Mucosa of rectum (tissue), 2 donors: Measurements from ENCODE around the gene F8.
"Not testable (repeated sequence)": the region's sequence is repeated elsewhere in the genome, so short reads cannot be mapped to it uniquely, and the experiment has no call there.

Experiments used
- H3K27ac ChIP-seq, 2 donors: one replicate each; pipeline ENCODE4 v1.7.0; 2013; ENCODE audit warnings: inconsistent platforms in 2 of 2, low read depth in 2 of 2, low read length in 2 of 2
- H3K27me3 ChIP-seq, 2 donors: one replicate each; pipeline ENCODE4 v1.7.0; 2013; ENCODE audit warnings: low read length in 2 of 2; ENCODE audit not compliant: control insufficient read depth in 2 of 2, insufficient read depth in 2 of 2
- H3K36me3 ChIP-seq, 2 donors: one replicate each; pipeline ENCODE4 v1.7.0; 2013; ENCODE audit warnings: low read length in 2 of 2; ENCODE audit not compliant: control insufficient read depth in 2 of 2, insufficient read depth in 2 of 2
- H3K4me1 ChIP-seq, 2 donors: one replicate each; pipeline ENCODE4 v1.7.0; 2013; ENCODE audit warnings: low read length in 2 of 2, mild to moderate bottlenecking in 1 of 2; ENCODE audit not compliant: control insufficient read depth in 2 of 2, insufficient read depth in 2 of 2
- H3K4me3 ChIP-seq, 2 donors: one replicate each; pipeline ENCODE4 v1.7.0; 2013; ENCODE audit warnings: low read length in 2 of 2
- H3K9ac ChIP-seq, 2 donors: one replicate each; pipeline ENCODE4 v1.7.0; 2013; ENCODE audit warnings: low read length in 2 of 2, low read depth in 1 of 2, mild to moderate bottlenecking in 1 of 2
- H3K9me3 ChIP-seq, 2 donors: one replicate each; pipeline ENCODE4 v1.7.0; 2013; ENCODE audit warnings: low read length in 2 of 2; ENCODE audit not compliant: control insufficient read depth in 2 of 2
- donor health status: healthy.
- donor health status: Normal muscosa, but diverticular disease.

The F8 gene

DNA sequence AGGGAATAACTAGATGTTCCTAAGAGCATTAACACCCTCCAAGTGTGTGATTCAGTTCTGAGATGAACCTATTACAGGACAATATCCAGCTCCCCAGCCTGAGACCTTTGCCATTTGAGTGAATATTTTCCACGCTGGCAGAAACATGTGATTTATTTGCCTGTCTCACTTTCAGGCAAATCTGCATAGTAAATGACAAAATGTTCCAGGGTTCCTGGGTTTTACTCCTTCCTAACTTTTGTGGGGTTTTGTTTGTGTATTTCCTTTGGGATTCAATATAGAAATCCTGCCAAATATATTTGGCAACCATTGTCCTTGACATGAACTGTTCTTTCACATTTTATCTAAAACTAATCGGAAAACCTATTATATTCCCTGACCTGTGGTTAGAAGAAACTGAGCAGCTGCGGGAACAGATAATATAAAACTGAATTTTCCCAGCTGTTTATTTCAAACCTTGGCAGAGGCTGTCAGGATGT, 12.5 kb downstream of the F8 start:
- Histone ChIP-seq H3K27ac (no peak overlapping the region), H3K4me3 (no peak overlapping the region), H3K9me3 (no peaks in the 10 kb centered on the region), H3K27me3 (no peaks in the 10 kb centered on the region), H3K36me3 (no peaks in the 10 kb centered on the region), H3K4me1 (no peaks in the 10 kb centered on the region), H3K9ac (no peak overlapping the region)

DNA sequence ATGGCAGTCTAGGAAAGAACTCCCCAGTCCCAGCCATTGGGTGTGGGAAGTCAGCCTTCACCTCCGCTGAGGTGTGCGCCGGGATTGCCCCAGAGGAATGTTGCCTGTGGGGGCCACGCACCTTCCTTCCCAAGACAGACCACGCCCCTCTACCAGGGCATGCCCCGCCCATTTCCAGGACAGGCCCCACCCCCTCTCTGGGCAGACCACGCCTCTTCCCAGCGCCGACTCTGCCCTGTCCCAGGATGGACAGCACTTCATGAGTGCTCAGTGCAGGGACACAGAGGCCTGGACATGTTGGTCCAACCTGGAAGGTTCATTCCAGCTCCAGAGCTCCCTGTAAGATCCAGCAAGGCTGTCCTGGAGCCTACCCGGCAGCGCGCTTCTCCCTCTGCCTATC, 13.9 kb downstream of the F8 start:
- H3K4me1 ChIP-seq, H3K27ac ChIP-seq, H3K9ac ChIP-seq, H3K36me3 ChIP-seq, H3K27me3 ChIP-seq, H3K4me3 ChIP-seq, H3K9me3 ChIP-seq: not testable (repeated sequence)

DNA sequence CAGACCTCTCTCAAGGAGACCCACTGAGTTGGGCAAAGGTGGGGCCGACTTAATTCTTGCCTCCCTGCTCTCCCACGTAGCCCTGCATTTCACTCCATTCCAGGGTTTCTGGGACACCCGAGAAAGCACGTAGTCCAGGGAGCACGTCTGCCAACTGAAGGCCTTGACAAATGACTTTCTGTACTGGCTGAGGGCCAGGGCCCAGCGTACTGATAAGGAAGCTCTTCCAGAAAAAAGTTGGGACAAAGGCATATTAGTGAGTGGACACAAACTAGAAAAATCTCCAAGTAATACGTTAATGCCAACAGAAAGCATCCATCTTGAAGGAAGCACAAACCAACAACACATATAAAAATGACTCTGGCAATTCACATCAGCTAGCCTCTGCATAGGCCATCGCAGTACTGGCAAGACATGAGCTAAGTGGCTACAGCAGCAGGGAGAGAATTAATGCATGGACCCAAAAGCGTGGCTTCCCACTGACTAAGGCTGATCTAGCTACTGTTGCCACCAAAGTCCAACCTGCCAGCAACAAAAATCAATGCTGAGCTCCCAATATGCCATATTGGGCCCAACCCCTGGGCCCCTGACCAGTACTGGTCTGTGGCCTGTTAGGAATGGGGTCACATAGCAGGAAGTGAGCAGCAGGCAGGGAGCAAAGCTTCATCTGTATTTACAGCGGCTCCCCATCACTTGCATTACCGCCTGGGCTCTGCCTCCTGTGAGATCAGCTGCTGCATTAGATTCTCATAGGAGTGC, 15.4 kb downstream of the F8 start:
- H3K27ac ChIP-seq, H3K4me1 ChIP-seq: not testable (repeated sequence)

DNA sequence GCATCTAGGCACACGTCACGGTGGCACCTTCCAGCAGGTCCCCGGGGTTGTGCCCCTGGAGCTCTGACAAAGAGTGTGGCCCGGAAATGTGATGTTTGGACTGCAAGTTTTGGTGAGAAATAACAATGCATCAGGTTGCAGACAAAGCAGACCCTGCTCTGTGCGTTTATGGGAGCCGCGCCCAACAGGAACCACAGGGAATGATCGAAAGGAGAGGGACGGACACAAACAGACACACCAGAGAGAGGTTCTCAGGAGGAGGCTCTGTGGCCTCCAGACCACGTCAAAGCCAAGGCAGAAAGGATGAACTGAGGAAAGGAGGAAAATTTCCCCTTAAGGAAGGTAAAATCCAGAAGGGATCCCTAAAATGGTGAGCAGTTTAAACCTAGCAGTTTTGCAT, 16.1 kb downstream of the F8 start:
- not testable (repeated sequence) for H3K27ac ChIP-seq, H3K9me3 ChIP-seq, H3K36me3 ChIP-seq

More for the DNA sequence above, 15.4 kb downstream of the F8 start:
- not testable (repeated sequence) for H3K9ac ChIP-seq, H3K4me3 ChIP-seq, H3K36me3 ChIP-seq, H3K9me3 ChIP-seq, H3K27me3 ChIP-seq

DNA sequence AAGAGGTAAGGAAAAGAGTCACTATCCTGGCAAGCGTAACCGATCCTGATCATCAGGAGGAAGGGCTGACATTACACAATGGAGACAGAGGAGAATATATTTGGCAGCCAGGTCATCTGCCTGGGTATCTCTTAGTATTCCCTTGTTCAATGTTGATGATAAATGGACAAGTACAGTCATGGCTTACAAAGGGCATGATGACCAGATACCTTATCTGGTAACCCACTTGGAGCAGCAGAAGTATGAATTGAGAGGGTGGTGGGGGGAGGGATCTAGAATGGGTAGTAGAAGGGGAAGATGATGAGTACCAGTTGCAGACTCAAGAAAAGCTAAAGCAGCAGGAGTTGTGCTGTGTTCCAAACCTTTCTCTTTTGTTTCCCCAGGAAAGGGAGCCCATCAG, 17.3 kb downstream of the F8 start:
- no peak overlapping the region for H3K27ac ChIP-seq
- H3K27me3 ChIP-seq: no peaks in the 10 kb centered on the region
- H3K9ac ChIP-seq: no peak overlapping the region
- H3K9me3 ChIP-seq: no peaks in the 10 kb centered on the region
- no peak overlapping the region for H3K4me3 ChIP-seq
- no peaks in the 10 kb centered on the region for H3K36me3 ChIP-seq
- no peaks in the 10 kb centered on the region for H3K4me1 ChIP-seq

More for the DNA sequence above, 16.1 kb downstream of the F8 start:
- H3K27me3 ChIP-seq, H3K4me1 ChIP-seq, H3K9ac ChIP-seq, H3K4me3 ChIP-seq: not testable (repeated sequence)

DNA sequence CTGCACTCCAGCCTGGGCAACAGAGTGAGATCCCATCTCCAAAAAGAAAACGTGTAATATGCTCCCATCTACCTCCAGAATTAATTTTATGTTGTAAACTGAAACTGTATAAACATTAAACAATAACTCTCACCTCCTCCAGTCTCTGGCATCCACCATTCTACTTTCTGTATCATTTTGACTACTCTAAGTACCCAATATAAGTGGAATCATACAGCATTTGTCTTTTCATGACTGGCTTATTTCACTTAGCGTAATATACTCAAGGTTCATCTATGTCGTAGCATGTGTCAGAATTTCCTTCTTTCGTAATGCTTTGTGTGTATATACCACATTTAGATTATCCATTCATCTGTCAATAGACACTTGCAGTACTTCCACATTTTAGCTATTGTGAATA, 20.6 kb downstream of the F8 start:
- no peak overlapping the region for H3K27ac ChIP-seq
- no peak overlapping the region for H3K9ac ChIP-seq
- no peak overlapping the region for H3K4me3 ChIP-seq
- H3K27me3 ChIP-seq: no peaks in the 10 kb centered on the region
- H3K36me3 ChIP-seq: no peaks in the 10 kb centered on the region
- no peaks in the 10 kb centered on the region for H3K4me1 ChIP-seq
- no peaks in the 10 kb centered on the region for H3K9me3 ChIP-seq

DNA sequence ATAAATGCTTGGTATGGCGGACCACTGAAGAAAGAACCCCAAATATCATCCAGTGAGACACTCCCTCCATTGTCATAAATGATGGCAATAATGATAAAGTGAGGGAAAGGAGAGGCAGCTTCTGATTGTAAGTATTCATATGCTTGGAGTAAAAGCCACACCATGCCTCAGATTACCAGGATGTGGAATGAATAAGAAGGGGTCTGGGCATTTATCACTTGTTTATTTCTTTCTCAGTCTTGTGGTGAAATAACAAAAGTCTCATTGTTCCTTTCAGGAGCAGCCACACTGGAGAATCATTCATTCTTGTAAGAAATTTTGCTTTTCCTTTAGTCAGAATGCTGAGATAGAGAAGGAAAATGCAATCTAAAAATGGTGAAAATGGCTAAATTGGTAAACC, 21.7 kb downstream of the F8 start:
- no peak overlapping the region for H3K9ac ChIP-seq
- no peak overlapping the region for H3K4me3 ChIP-seq
- no peak overlapping the region for H3K27ac ChIP-seq
- no peaks in the 10 kb centered on the region for H3K4me1 ChIP-seq
- H3K36me3 ChIP-seq: no peaks in the 10 kb centered on the region
- H3K9me3 ChIP-seq: no peaks in the 10 kb centered on the region
- H3K27me3 ChIP-seq: no peaks in the 10 kb centered on the region

DNA sequence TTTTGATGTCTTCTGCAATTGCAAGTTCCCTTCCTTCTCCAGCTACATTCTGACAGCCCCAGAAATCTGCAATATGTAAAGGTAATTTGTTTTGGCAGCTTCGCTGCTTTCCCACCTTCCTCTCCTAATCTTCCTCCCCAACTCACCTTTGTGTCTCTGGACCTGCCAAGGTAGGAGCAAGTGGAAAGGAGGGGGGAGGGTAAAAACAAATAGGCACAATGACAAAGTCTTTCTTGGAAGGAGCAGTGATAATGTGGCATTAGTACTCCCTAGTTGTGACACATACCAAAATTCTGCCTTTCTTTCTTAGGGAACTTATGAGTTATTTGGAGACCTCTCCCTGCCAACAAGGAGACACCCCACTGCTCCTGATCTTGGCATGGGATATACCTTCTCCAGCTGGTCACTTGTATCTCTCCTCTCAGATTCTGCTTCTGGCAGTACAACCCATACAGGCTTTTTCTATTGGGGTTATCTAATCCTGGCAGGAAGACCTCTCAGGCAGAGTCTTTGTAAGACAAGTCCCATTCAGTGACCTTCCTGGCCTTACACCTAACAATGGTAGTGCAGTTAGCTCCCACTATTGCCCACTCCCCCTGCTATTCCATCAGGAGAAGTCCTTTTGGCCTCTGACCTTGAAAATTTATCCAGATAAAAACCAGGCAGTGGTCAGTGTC, 24.2 kb downstream of the F8 start:
- no peak overlapping the region for H3K27ac ChIP-seq
- H3K4me1 ChIP-seq: no peaks in the 10 kb centered on the region
- no peak overlapping the region for H3K9ac ChIP-seq
- no peaks in the 10 kb centered on the region for H3K9me3 ChIP-seq
- no peaks in the 10 kb centered on the region for H3K36me3 ChIP-seq
- H3K27me3 ChIP-seq: no peaks in the 10 kb centered on the region
- no peak overlapping the region for H3K4me3 ChIP-seq

DNA sequence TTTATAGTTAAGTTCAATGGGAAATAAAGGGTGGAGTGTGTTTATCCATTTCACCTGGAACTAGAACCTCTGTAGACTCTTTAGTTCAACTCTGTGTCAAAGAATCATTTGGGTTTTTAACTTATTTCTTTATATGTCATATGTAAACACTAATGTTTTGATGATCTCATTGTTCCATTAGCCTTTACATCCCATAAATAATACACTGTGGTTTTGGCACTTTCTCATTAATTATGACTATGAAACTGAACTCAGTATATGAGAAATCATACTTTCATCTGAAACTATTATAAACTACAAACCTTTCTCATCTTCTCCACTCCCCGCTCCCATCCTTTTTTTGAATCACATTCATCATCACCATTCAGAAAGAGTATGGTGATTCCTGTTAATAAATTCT, 31.0 kb downstream of the F8 start:
- no peaks in the 10 kb centered on the region for H3K4me1 ChIP-seq
- H3K9me3 ChIP-seq: no peaks in the 10 kb centered on the region
- no peak overlapping the region for H3K4me3 ChIP-seq
- H3K27me3 ChIP-seq: no peaks in the 10 kb centered on the region
- no peaks in the 10 kb centered on the region for H3K36me3 ChIP-seq
- no peak overlapping the region for H3K9ac ChIP-seq
- H3K27ac ChIP-seq: no peak overlapping the region

DNA sequence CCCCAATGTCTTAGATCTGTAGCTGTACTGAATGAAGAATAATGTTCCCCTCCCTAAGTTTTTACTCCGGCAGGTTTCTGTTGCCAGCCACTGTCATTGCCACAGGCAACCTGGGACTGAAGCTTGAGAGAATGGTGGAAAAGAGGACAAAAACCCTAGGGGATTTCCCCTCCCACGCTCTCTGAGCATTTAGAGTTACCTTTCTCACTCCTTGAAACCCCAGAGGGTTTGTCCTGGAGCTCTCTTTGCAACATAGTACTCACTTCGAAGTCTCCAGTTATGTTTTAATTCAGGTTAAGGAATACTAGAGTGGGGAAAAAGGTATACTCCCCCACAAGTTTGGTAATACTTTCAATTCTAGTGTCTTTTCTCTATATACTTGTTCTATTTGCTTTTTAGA, 31.5 kb downstream of the F8 start:
- Histone ChIP-seq H3K4me1 (no peaks in the 10 kb centered on the region), H3K36me3 (no peaks in the 10 kb centered on the region), H3K27me3 (no peaks in the 10 kb centered on the region), H3K9ac (no peak overlapping the region), H3K27ac (no peak overlapping the region), H3K9me3 (no peaks in the 10 kb centered on the region), H3K4me3 (no peak overlapping the region)
